GM21717 (cell line): ENCODE data around the gene DNAJC25.
"Not testable (repeated sequence)": the region's sequence is repeated elsewhere in the genome, so short reads cannot be mapped to it uniquely, and the experiment has no call there.

Experiments
- ATAC-seq: cut with Tn5 transposase; IDR thresholded peaks from one replicate; pipeline ENCODE4 v1.9.1; 2021; ENCODE audit warnings: mild to moderate bottlenecking, moderate library complexity; ENCODE audit not compliant: unreplicated experiment

The DNAJC25 gene

GRCh38 chr9:111631214-111631971 is at the start of gene DNAJC25:
TSS of gene DNAJC25 (plus strand) at chr9:111631334. CDS start at chr9:111631408, 74 bp downstream.
- ATAC-seq, result peak; percentile 98

GRCh38 chr9:111582888-111583287 is 48.2 kb upstream of the DNAJC25 start:
- no peak for ATAC-seq

DNA sequence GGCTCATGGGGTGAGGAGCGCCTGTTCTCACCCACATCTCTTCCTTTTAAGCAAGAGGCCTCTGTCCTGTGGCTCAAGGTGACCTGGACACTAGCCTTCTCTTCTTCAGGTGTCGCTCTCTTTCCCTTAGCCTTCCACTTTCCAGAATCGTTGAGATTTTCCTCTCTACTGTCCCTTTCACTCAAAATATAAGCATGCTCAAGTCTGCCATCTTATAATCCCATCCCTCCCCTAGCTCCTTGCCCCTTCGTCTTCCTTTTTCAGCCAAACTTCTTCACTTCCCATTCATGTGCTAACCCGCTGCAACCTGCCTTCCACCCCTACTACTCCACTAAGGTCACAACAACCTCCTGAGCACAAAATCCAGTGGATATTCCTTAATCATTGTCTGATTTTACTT is 44.8 kb upstream of the DNAJC25 start:
- no peak for ATAC-seq

DNA sequence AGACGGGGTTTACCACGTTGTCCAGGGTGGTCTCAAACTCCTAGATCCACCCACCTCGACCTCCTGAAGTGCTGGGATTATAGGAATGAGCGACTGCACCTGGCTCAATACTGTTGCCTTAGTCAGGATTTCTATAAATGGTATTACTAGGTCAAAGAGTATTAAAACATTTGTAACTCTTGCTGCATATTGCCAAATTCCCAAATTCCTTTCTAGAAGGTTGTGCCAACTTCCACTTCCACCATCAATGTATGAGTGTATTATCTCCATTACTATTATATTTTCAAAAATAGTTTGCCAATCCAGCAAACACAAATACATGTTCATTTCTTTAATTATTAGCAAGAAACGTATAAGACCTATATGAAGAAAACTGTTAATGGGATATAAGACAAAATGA is 42.3 kb upstream of the DNAJC25 start:
- ATAC-seq, result no peak

DNA sequence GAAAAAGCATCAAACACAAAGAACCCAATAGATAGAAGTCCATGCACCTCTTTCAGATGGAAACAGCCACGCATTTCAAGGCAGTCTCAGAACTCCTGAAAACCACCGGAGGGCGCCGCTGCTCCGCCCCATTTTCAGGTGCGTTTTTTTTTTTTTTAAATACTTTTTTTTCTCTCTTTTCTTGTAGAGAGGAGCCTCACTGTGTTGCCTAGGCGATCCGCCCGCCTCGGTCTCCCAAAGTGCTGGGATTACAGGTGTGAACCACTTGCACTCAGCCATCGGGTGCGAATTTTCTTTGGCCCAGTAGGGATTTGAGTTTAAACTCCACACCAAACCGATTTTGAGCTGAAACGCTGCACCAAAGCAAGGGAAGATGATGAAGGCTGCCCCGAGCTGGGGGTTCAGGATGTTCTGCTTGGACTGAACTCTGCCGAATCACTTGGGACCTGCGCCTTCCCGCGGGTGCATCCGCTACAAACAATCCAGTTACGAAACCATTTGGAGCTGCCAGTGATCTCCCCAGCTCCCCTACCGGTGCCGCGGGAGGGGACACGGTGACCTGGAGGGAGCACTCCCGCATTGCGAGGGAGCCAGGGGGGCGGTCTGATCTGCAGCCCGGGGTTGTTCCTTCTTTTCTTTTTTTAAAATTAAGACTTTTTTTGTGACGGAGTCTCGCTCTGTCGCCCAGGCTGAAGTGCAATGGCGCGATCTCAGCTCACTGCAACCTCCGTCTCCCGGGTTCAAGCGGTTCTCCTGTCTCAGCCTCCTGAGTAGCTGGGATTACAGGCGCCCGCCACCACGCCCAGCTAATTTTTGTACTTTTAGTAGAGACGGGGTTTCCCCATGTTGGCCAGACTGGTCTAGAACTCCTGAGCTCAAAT is 33.0 kb upstream of the DNAJC25 start:
- no peak for ATAC-seq

- no peak for ATAC-seq
Measured at GRCh38 chr9:111598733-111599091, 32.4 kb upstream of the DNAJC25 start.

DNA sequence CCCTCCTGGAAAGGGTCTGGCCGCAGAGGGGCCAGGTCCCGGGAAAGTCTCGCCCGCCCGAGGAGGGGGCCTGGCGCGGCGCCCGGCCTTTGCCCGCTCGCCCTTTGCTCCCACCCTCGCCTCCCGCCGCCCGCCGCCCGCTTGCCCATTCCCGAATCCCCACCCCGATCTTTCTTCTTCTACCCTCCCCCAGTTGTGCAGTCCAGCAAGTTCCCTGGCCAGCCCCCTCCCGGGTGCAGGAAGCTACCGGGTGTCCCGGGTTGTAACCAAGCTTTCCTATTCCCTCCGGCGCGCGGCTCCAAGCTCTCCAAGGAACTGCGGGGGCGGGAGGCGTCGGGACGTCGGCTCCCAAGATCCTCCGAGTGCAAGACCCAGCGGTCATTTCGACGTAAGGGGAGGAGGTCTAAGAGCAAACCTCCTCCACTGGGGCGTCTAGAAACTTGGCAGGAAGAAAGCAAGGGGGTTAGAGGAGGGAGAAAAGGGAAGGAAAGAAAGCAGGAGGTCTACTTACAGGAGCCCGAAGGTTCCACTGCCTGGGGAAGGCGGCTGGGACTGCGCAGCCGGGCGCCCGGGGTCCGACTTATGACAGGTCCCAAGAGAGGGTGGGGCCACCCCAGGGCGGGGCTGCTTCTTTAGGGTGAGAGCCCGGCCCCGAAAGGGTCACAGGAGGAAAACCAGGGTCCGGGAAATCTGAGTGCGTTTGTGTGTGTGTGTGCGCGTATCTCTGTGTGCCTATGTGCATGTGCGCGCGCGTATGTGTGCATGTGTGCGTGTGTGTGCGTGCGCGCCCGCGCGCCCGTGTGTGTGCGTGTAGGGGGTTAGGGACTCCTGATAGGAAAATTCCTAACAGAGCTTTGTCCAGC is 31.8 kb upstream of the DNAJC25 start, which contains the start of gene PTGR1:
Gene PTGR1 (minus strand): TSS at position 556 of the 863 bp plus-strand sequence. CDS start 2,225 bp downstream, outside the sequence.
- no peak for ATAC-seq

DNA sequence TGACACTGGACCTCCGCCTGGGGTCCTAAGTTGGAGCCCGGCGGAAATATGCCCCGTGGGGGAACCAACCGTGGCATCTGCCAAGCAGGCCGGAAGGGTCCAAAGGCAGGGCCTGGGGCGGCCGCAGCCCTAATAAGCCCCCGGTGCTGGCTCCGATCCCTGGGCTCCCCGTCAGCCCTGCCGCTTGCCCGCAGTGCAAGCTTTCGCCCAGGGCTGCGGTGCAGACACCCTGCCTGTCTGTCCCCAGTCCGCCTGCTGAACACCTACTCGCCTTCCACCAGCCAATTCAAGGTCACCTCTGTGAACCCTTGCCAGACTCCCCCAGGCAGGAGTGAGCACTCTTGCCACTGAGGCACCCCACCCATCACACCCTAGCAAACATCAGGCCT is 31.2 kb upstream of the DNAJC25 start:
- no peak for ATAC-seq

DNA sequence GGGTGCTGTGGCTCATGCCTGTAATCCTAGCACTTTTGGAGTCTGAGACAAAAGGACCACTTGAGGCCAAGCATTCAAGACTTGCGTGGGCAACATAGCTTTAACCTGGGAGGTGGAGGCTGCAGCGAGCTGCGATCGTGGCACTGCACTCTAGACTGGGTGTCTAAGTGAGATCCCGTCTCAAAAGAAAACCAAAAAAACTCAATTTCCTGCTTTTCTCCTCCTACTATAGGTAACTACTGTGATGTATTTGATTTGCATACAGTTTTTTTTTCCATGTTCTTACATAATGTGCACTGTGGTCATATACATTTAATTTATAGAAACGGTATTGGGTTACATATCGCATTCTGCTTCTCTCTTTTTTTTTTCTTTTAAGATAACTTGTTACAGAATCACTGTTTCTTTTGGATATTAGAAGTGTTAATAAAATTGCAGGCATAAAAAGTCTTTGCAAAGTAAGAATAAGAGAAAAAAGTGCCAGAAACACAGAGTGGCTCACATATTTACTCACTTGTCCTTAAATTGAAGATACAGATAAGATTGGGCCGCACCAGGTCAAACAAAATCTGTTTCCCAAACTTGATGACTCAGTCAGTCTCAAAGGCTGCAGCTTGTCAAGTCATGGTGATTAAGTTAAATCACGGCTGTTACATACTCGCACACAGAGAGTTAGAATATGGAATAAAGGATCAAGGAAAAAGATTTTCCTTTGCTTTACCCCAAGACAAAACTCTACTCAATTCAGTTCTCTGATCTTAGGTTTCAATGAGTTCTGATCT is 29.7 kb upstream of the DNAJC25 start:
- ATAC-seq, result no peak

- no peak for ATAC-seq
Measured at GRCh38 chr9:111603041-111603440, 28.1 kb upstream of the DNAJC25 start.

DNA sequence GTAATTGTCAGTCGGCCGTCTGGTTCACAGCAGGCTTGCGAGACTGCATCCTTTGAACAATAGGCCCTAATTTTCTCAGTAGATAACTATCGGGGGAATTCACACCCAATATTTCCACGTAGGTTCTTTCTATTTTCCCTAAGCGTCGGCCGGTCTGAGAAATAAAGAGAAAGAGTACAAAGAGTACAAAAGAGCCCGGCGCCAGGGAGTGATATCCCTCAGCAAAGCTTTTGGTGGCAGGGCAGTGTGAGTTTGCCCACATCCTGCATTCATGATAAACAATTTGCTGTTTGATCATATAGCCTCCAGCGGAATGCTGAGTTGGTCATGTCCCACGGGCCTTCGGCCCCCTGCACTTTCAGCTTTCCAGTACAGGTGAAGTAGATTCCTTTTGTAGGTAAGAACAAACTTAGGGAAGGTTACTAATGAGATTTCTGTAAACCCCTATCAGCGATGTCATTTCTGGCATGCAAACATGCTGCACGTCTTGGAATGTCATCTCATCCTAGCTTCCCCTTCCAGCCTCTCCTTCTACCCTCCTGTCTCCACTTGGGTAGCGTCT is 27.0 kb upstream of the DNAJC25 start:
- ATAC-seq, result no peak

DNA sequence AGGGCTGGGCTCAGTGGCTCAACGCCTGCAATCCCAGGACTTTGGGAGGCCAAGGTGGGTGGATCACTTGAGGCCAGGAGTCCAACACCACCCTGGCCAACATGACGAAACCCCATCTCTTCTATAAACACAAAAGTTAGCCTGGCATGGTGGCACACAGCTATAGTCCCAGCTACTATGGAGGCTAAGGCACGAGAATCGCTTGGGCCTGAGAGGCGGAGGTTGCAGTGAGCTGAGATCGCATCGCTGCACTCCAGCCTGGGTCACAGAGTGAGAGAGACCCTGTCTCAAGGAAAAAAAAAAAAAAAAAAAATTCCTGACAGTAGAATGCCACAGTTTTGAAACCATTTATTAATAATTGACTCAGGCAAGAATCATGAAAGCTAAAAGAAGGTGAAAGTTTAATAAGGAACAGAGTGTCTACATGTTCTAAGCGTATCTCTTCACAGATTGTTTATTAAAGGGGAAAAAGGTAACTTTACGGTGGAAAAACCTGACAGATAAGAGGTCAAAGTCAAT is 26.0 kb upstream of the DNAJC25 start:
- ATAC-seq, result no peak

GRCh38 chr9:111610149-111610548 is 21.0 kb upstream of the DNAJC25 start:
- no peak for ATAC-seq

GRCh38 chr9:111610845-111611244 is 20.3 kb upstream of the DNAJC25 start:
- ATAC-seq, result no peak

- ATAC-seq, result no peak
Measured at GRCh38 chr9:111613436-111614040, 17.6 kb upstream of the DNAJC25 start.

GRCh38 chr9:111615928-111616327 is 15.2 kb upstream of the DNAJC25 start:
- ATAC-seq, result no peak

- ATAC-seq, result not testable (repeated sequence)
Measured at GRCh38 chr9:111617349-111617748, 13.8 kb upstream of the DNAJC25 start.

DNA sequence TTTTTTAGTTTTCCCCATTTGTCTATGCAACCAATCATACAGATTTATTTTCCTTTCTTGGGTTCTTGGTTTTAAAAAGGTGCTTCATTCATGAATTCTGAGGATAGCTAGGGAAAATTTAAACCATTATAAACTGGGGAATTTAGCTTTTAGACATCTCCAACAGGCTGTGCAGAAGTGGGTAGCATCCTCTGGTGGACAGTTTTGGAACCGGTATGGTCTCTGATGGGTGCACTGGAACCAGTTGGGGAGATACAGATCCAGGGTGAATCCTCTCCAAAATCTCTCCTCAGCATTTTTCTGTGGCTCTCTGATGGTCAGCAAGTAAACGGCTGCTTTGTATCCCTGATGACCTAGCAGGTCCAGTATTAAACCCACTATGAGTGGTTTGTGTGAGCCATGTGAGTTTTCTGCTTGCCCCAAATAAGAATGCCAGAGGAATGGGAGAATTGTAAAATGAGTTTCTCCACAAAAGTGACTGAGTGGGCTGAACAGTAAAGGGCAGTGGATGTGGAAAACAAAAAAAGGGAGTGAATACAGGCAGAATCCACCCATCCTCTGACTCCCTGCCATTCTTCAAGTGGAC is 9.1 kb upstream of the DNAJC25 start:
- no peak for ATAC-seq

GRCh38 chr9:111622626-111623025 is 8.5 kb upstream of the DNAJC25 start:
- no peak for ATAC-seq
